Neuronal stem cell (in vitro differentiated cells): ENCODE measurements around the gene ATAT1.

ENCODE experiments used
- DNase-seq: peaks from one replicate; pipeline ENCODE4 v3.0.0-alpha.2; 2013; ENCODE audit warnings: low spot score
- H2AFZ ChIP-seq: one replicate; pipeline ENCODE4 v1.6.1; 2013; ENCODE audit warnings: mild to moderate bottlenecking, low read length, inconsistent platforms
- H2AK5ac ChIP-seq: 2 replicates; pipeline ENCODE4 v1.6.1; 2013; ENCODE audit warnings: low read depth, mild to moderate bottlenecking, inconsistent platforms, low read length, moderate library complexity, mixed read lengths
- H2BK120ac ChIP-seq: 2 replicates; pipeline ENCODE4 v1.6.1; 2013; ENCODE audit warnings: low read depth, mild to moderate bottlenecking, inconsistent platforms, low read length, moderate library complexity, mixed read lengths
- H2BK12ac ChIP-seq: one replicate; pipeline ENCODE4 v1.6.1; 2013; ENCODE audit warnings: low read length, inconsistent platforms
- H2BK15ac ChIP-seq: 2 replicates; pipeline ENCODE4 v1.6.1; 2013; ENCODE audit warnings: mild to moderate bottlenecking, low read length, inconsistent platforms, mixed read lengths
- H2BK5ac ChIP-seq: one replicate; pipeline ENCODE4 v1.6.1; 2013; ENCODE audit warnings: inconsistent platforms, mild to moderate bottlenecking, low read length, moderate library complexity
- H3K14ac ChIP-seq: one replicate; pipeline ENCODE4 v1.6.1; 2013; ENCODE audit warnings: low read length, inconsistent platforms
- H3K18ac ChIP-seq: 2 replicates; pipeline ENCODE4 v1.6.1; 2013; ENCODE audit warnings: low read length, inconsistent platforms
- H3K23ac ChIP-seq: 2 replicates; pipeline ENCODE4 v1.6.1; 2013; ENCODE audit warnings: low read depth, mild to moderate bottlenecking, mixed read lengths, low read length, inconsistent platforms; ENCODE audit not compliant: poor library complexity
- H3K27ac ChIP-seq: replicated peaks from 3 replicates; pipeline ENCODE4 v1.5.1; 2013; ENCODE audit warnings: low read length, inconsistent platforms
- H3K27me3 ChIP-seq, 3 experiments: 2 replicates each; pipeline ENCODE4 v1.6.1; 2013; ENCODE audit warnings: low read length in 3 of 3, mild to moderate bottlenecking in 2 of 3, inconsistent platforms in 1 of 3, low read depth in 1 of 3, mixed read lengths in 1 of 3, moderate library complexity in 1 of 3; ENCODE audit not compliant: control insufficient read depth in 3 of 3, insufficient read depth in 3 of 3
- H3K36me3 ChIP-seq, 2 donors: replicated peaks in 1 of 2; 2 replicates each; pipeline ENCODE4 v1.6.1; 2013; ENCODE audit warnings: low read length in 2 of 2; ENCODE audit not compliant: control insufficient read depth in 2 of 2, insufficient read depth in 2 of 2
- H3K4ac ChIP-seq: 2 replicates; pipeline ENCODE4 v1.6.1; 2013; ENCODE audit warnings: inconsistent platforms, mild to moderate bottlenecking, low read length, moderate library complexity
- H3K4me1 ChIP-seq, 2 donors: 1 replicate in 1 of 2; 2 replicates in 1 of 2; pipeline ENCODE4 v1.6.1; 2013; ENCODE audit warnings: low read length in 2 of 2, low read depth in 1 of 2; ENCODE audit not compliant: control insufficient read depth in 2 of 2, insufficient read depth in 1 of 2
- H3K4me2 ChIP-seq: one replicate; pipeline ENCODE4 v1.6.1; 2013; ENCODE audit warnings: mild to moderate bottlenecking, low read length, inconsistent platforms; ENCODE audit not compliant: insufficient read depth, poor library complexity, severe bottlenecking
- H3K4me3 ChIP-seq, 2 donors: 2 replicates each; pipeline ENCODE4 v1.5.1; 2013; ENCODE audit warnings: low read length in 2 of 2, mild to moderate bottlenecking in 2 of 2, inconsistent platforms in 1 of 2, moderate library complexity in 1 of 2
- H3K79me1 ChIP-seq: one replicate; pipeline ENCODE4 v1.6.1; 2013; ENCODE audit warnings: low read depth, mild to moderate bottlenecking, inconsistent platforms, low read length, moderate library complexity
- H3K9ac ChIP-seq: one replicate; pipeline ENCODE4 v1.6.1; 2013; ENCODE audit warnings: mild to moderate bottlenecking, low read depth, low read length, inconsistent platforms; ENCODE audit not compliant: poor library complexity
- H3K9me3 ChIP-seq, 2 donors: replicated peaks in 1 of 2; 2 replicates each; pipeline versions ENCODE3 to v1.6.1; 2013; ENCODE audit warnings: low read length in 2 of 2, mild to moderate bottlenecking in 2 of 2, inconsistent platforms in 1 of 2, low read depth in 1 of 2, mixed read lengths in 1 of 2, moderate library complexity in 1 of 2; ENCODE audit not compliant: control insufficient read depth in 2 of 2, insufficient read depth in 1 of 2
- H4K8ac ChIP-seq: one replicate; pipeline ENCODE4 v1.6.1; 2013; ENCODE audit warnings: low read depth, mild to moderate bottlenecking, inconsistent platforms, low read length, moderate library complexity
- H4K91ac ChIP-seq: one replicate; pipeline ENCODE4 v1.6.1; 2013; ENCODE audit warnings: low read length, low read depth, mild to moderate bottlenecking, inconsistent platforms; ENCODE audit not compliant: poor library complexity
- WGBS, 2 donors: extraction: QIAGEN DNeasy Blood & Tissue Kit; methylation state at CpG; one replicate each; pipeline ENCODE4 v1.1.7; 2013; ENCODE audit warnings: missing lambda C conversion rate in 2 of 2, mixed read lengths in 1 of 2; ENCODE audit not compliant: insufficient read length in 2 of 2, insufficient replicate concordance in 1 of 2; ENCODE audit errors: extremely low coverage in 2 of 2; 5-methylcytosine and 5-hydroxymethylcytosine counted together

The ATAT1 gene

GRCh38 chr6:30615958-30616810 is 10.5 kb upstream of the ATAT1 start:
- H3K4ac ChIP-seq, result no peak overlapping the region
- no peak overlapping the region for H4K8ac ChIP-seq
- peaks cover 11% of the 10 kb centered on the region in 2 donors for H3K4me1 ChIP-seq
- no peak overlapping the region for H4K91ac ChIP-seq
- H3K27me3 ChIP-seq, result no peaks in the 10 kb centered on the region
- H3K4me2 ChIP-seq, result peak overlapping the region; percentile 66
- H3K36me3 ChIP-seq, result peaks cover 7 to 68% of the 10 kb centered on the region in 2 donors
- peak; percentile 31 for DNase-seq
- no peak overlapping the region for H2BK15ac ChIP-seq
- H3K79me1 ChIP-seq, result peaks cover 2% of the 10 kb centered on the region
- peak overlapping the region; percentile 73 to 88 for H3K4me3 ChIP-seq
- H3K27ac ChIP-seq, result peak overlapping the region; percentile 82
- H2BK12ac ChIP-seq, result no peak overlapping the region
- H2BK120ac ChIP-seq, result no peak overlapping the region
- no peak overlapping the region for H2AK5ac ChIP-seq
- H3K23ac ChIP-seq, result no peak overlapping the region
- no peak overlapping the region for H3K18ac ChIP-seq
- H2BK5ac ChIP-seq, result no peak overlapping the region
- H3K9ac ChIP-seq, result peak overlapping the region; percentile 89
- H3K9me3 ChIP-seq, result no peaks in the 10 kb centered on the region
- 100% methylated on average over 1 of the region's 10 CpGs; no CpG with 5 or more reads in 1 of the 2 donors for WGBS, 2 donors
- no peak overlapping the region for H2AFZ ChIP-seq
- H3K14ac ChIP-seq, result no peak overlapping the region

GRCh38 chr6:30616811-30617564 is 9.7 kb upstream of the ATAT1 start, which contains the start of gene PPP1R10:
TSS of gene PPP1R10 (minus strand) at chr6:30617243. CDS start at chr6:30609944, 7,299 bp downstream.
- Histone ChIP-seq H3K4me1 (peaks cover 11% of the 10 kb centered on the region in 2 donors), H2AK5ac (no peak within 1 kb of the TSS), H3K4ac (no peak within 1 kb of the TSS), H3K79me1 (peaks cover 2% of the 10 kb centered on the region), H3K4me2 (peak within 1 kb of the TSS; percentile 66), H2BK5ac (no peak within 1 kb of the TSS), H4K91ac (no peak within 1 kb of the TSS), H3K4me3 (peak within 1 kb of the TSS; percentile 73 to 88), H2BK15ac (no peak within 1 kb of the TSS), H2BK12ac (no peak within 1 kb of the TSS), H3K27ac (peak within 1 kb of the TSS; percentile 82), H3K23ac (no peak within 1 kb of the TSS), H4K8ac (no peak within 1 kb of the TSS), H3K9me3 (no peaks in the 10 kb centered on the region), H3K18ac (no peak within 1 kb of the TSS), H2BK120ac (no peak within 1 kb of the TSS), H3K9ac (peak within 1 kb of the TSS; percentile 89), H3K14ac (no peak within 1 kb of the TSS), H2AFZ (peak within 1 kb of the TSS; percentile 81), H3K36me3 (peaks cover 5 to 69% of the 10 kb centered on the region in 2 donors), H3K27me3 (no peaks in the 10 kb centered on the region)
- WGBS, 2 donors, result no CpG with 5 or more reads among the region's 40 CpGs
- peak; percentile 100 for DNase-seq

- peaks cover 11% of the 10 kb centered on the region in 2 donors for H3K4me1 ChIP-seq
- no peak within 1 kb of the TSS for H3K4ac ChIP-seq
- no peak within 1 kb of the TSS for H2BK15ac ChIP-seq
- H4K91ac ChIP-seq, result no peak within 1 kb of the TSS
- H3K9me3 ChIP-seq, result no peaks in the 10 kb centered on the region
- no peak within 1 kb of the TSS for H4K8ac ChIP-seq
- peak within 1 kb of the TSS; percentile 89 for H3K9ac ChIP-seq
- no peak within 1 kb of the TSS for H2BK5ac ChIP-seq
- peaks cover 8 to 71% of the 10 kb centered on the region in 2 donors for H3K36me3 ChIP-seq
- peak within 1 kb of the TSS; percentile 81 for H2AFZ ChIP-seq
- H3K27me3 ChIP-seq, result no peaks in the 10 kb centered on the region
- H3K18ac ChIP-seq, result no peak within 1 kb of the TSS
- no peak within 1 kb of the TSS for H3K14ac ChIP-seq
- no CpG with 5 or more reads among the region's 34 CpGs for whole genome bisulfite sequencing, 2 donors
- H2BK120ac ChIP-seq, result no peak within 1 kb of the TSS
- H2AK5ac ChIP-seq, result no peak within 1 kb of the TSS
- H3K27ac ChIP-seq, result peak within 1 kb of the TSS; percentile 69
- H3K4me3 ChIP-seq, result peak within 1 kb of the TSS; percentile 73 to 88
- peak within 1 kb of the TSS; percentile 66 for H3K4me2 ChIP-seq
- H2BK12ac ChIP-seq, result no peak within 1 kb of the TSS
- peaks cover 2% of the 10 kb centered on the region for H3K79me1 ChIP-seq
- DNase-seq, result peak; percentile 98
- H3K23ac ChIP-seq, result no peak within 1 kb of the TSS
Observed at GRCh38 chr6:30617565-30618269, 9.0 kb upstream of the ATAT1 start, which contains the start of gene MRPS18B. TSS of gene MRPS18B (plus strand) at chr6:30617840. CDS start at chr6:30617866, 26 bp downstream.
